HG03520 (cell line): Measurements from ENCODE around the gene SLC35F1.

Experiments used
- ATAC-seq: cut with Tn5 transposase; IDR thresholded peaks from one replicate; pipeline ENCODE4 v1.9.1; 2021; ENCODE audit warnings: mild to moderate bottlenecking, moderate library complexity; ENCODE audit not compliant: unreplicated experiment

Gene SLC35F1

DNA sequence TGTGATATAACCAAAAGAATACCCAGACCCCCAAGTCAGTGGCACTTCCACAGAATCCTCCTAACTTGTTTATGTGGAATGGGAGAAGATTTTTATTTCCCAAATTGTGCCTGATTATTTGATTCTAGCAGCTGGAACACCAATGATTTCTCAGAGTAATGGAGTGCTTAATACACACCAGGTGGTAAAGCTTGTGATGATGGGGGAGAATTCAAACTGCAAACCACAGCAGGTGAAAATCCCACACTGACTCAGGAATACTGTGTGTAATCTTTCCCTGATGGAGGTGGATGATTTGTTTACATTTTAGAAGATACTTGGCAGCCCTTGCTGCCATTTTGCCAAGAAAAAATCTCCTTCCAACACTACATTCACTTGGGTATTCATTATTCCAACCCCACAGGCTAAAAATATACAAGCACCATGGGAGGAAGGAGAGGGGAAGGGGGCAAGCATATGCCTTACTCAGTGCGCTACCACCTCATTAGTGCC lies 428.3 kb downstream of the SLC35F1 start:
- ATAC-seq, result no peak

DNA sequence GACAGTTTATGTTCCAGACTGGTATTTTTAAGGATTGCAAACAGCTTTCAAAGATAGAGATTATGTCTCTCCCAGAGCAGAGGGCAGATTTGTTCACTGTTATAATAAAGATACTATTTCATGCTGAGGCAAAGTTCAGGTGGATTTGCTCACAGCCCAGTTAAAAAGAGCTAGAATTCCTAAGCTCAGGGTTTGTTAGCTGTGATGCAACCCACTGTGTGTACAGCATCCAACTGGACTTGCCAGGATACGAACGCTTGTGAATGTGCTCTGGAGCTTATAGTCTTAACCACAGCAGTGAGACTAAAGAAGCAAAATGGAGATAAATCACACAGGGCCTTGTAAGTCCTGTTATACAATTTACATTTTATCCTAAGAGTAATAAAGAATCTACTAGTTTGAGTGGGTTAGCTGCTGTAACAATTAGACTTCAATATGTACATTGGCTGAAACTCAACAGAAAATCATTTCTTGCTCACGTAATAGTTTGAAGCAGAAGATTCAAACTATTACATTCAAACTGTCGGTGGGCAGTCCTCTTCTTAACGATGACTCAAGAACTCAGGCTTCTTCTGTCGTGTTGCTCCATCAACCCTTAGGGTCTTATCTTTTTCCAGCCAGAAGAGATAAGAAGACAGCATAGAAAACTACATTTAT lies 437.1 kb downstream of the SLC35F1 start:
- ATAC-seq, result no peak

- no peak for ATAC-seq
Observed at GRCh38 chr6:118350881-118351430, 443.9 kb downstream of the SLC35F1 start.

DNA sequence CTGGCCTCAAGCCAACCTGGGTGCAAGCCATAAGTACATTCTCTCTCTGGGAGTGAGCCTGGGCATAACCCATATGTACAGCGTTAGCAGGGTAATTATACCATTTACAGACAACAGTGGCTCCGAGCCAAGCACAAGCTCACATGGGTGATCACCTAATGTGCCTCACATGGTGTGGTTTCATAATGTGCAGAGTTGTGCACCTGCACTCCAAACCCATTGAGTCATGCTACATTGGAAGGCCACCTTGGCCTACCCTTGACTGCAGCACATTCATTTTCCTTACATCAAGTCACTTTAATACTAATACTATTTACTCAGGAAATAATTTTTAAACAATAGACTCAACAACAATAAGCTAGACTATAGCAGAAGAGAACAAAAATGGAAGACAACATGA lies 446.5 kb downstream of the SLC35F1 start:
- no peak for ATAC-seq

DNA sequence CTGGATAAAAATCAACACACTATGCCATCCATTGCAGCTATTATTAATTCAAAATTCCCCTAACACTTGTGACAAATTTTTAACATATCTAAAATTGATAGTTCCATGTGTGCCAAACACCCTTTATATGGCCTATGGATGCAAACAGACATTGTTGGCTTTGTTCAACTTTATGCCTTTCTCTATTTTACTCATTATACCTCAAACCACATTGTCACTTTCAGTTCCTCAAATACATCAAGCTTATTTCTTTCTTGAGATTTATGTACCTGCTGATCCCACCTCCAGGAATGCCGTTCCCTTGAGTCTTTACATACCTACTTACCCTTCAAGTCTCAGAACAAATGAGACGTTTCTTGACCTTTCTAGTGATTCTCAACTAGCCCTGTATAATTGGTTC lies 447.6 kb downstream of the SLC35F1 start:
- peak; percentile 99 for ATAC-seq

GRCh38 chr6:118356054-118356453 lies 449.0 kb downstream of the SLC35F1 start:
- no peak for ATAC-seq

GRCh38 chr6:118356686-118357085 lies 449.6 kb downstream of the SLC35F1 start:
- no peak for ATAC-seq
